HepG2 (cell line): ENCODE results near the gene TRMT1. TPM values are rescaled to one million over a fixed set of nuclear protein-coding genes. Genes with fewer than 3 reads are reported as not detected.

Source experiments
- CCAR2 ChIP-seq: fragments of 200-400 bp; formaldehyde crosslinking; optimal IDR thresholded peaks from 2 replicates; pipeline ENCODE3; 2018; ENCODE audit warnings: low read depth, mild to moderate bottlenecking, low read length, moderate library complexity
- CREB1 ChIP-seq, 2 experiments: fragments of 450-650 bp in 1 of 2; IDR thresholded peaks; 2 replicates each; pipeline ENCODE4 v1.6.1; 2016 to 2017; ENCODE audit warnings: control low read depth in 1 of 2, mild to moderate bottlenecking in 1 of 2, missing compliant biosample characterization in 1 of 2, missing genetic modification characterization in 1 of 2
- HMGXB4 ChIP-seq, 2 experiments: sonication (generic) in 1 of 2; formaldehyde crosslinking in 1 of 2; IDR thresholded peaks; 2 replicates each; pipeline versions ENCODE4 v1.4.0 to v1.6.1; 2018 to 2020; ENCODE audit warnings: missing genetic modification reagents in 2 of 2, borderline replicate concordance in 1 of 2, low read depth in 1 of 2, mild to moderate bottlenecking in 1 of 2, missing biosample characterization in 1 of 2
- HNF1A ChIP-seq, 2 experiments: sonication (generic) in 1 of 2; formaldehyde crosslinking in 1 of 2; IDR thresholded peaks; 2 replicates each; pipeline versions ENCODE4 v1.4.0 to v1.6.1; 2016 to 2020; ENCODE audit warnings: borderline replicate concordance in 1 of 2, low read depth in 1 of 2, mild to moderate bottlenecking in 1 of 2, missing genetic modification reagents in 1 of 2
- KLF13 ChIP-seq: sonication (generic); formaldehyde crosslinking; IDR thresholded peaks from 2 replicates; pipeline ENCODE4 v1.4.0; 2020; ENCODE audit warnings: mild to moderate bottlenecking, missing genetic modification reagents
- KMT2A ChIP-seq: sonication (generic); formaldehyde crosslinking; IDR thresholded peaks from 2 replicates; pipeline ENCODE4 v1.4.0; 2020; ENCODE audit warnings: missing genetic modification reagents
- SOX6 ChIP-seq, 2 experiments: fragments of 450-650 bp in 1 of 2; sonication (generic) in 1 of 2; formaldehyde crosslinking in 1 of 2; IDR thresholded peaks; 2 replicates each; pipeline versions ENCODE4 v1.4.0 to v1.6.1; 2017 to 2020; ENCODE audit warnings: antibody characterized with exemption in 1 of 2, mild to moderate bottlenecking in 1 of 2, missing genetic modification reagents in 1 of 2
- XRCC5 ChIP-seq: fragments of 200-400 bp; formaldehyde crosslinking; optimal IDR thresholded peaks from 2 replicates; pipeline ENCODE3; 2017; ENCODE audit warnings: mild to moderate bottlenecking, low read length
- ZNF224 ChIP-seq: sonication (generic); formaldehyde crosslinking; IDR thresholded peaks from 2 replicates; pipeline ENCODE4 v1.5.0; 2020; ENCODE audit warnings: mild to moderate bottlenecking, missing genetic modification reagents
- ZNF263 ChIP-seq: sonication (generic); formaldehyde crosslinking; IDR thresholded peaks from 2 replicates; pipeline ENCODE4 v1.4.0; 2020; ENCODE audit warnings: missing genetic modification reagents
- ZNF317 ChIP-seq: sonication (generic); formaldehyde crosslinking; IDR thresholded peaks from 2 replicates; pipeline ENCODE4 v1.5.0; 2020; ENCODE audit warnings: mild to moderate bottlenecking, missing genetic modification reagents
- ZNF577 ChIP-seq: sonication (generic); formaldehyde crosslinking; IDR thresholded peaks from 2 replicates; pipeline ENCODE4 v1.4.0; 2020; ENCODE audit warnings: mild to moderate bottlenecking, low read depth, missing genetic modification reagents, borderline replicate concordance
- ZNF605 ChIP-seq: sonication (generic); formaldehyde crosslinking; IDR thresholded peaks from 2 replicates; pipeline ENCODE4 v1.8.0; 2022; ENCODE audit warnings: mild to moderate bottlenecking, missing genetic modification reagents
- ZNF713 ChIP-seq: sonication (generic); formaldehyde crosslinking; IDR thresholded peaks from 2 replicates; pipeline ENCODE4 v1.4.0; 2020; ENCODE audit warnings: mild to moderate bottlenecking, missing genetic modification reagents
- polyA plus RNA-seq, 8 experiments: library from polyadenylated mRNA; depleted of rRNA in 3 of 8; stranded (reverse) in 7 of 8; unstranded in 1 of 8; fragments of >200 nt; fragmentation: Illumina TruSeq in 4 of 8; extraction: Trizol in 4 of 8; gene quantifications; 2 replicates each; pipeline versions ENCODE4 v1.2.1 to v1.2.3, GENCODE V29; 2011 to 2016; ENCODE audit warnings: low read depth in 4 of 8, missing spikeins in 1 of 8, mixed read lengths in 1 of 8; ENCODE audit not compliant: insufficient read depth in 1 of 8
- total RNA-seq, 5 experiments: library from RNA; depleted of rRNA; stranded (reverse); fragments of >200 nt; fragmentation: Illumina TruSeq; extraction: Trizol; gene quantifications; 2 replicates each; pipeline ENCODE4 v1.2.3, GENCODE V29; 2016; ENCODE audit warnings: low read depth in 1 of 5
- TF ChIP-seq, protein P1 (sequence below): sonication (generic); formaldehyde crosslinking; IDR thresholded peaks from 2 replicates; pipeline ENCODE4 v1.5.0; 2020; ENCODE audit warnings: missing genetic modification reagents, mild to moderate bottlenecking, borderline replicate concordance
- TF ChIP-seq, protein P2 (sequence below): sonication (generic); formaldehyde crosslinking; IDR thresholded peaks from 2 replicates; pipeline ENCODE4 v1.4.0; 2020; ENCODE audit warnings: missing genetic modification reagents

TRMT1 gene
- total and polyA plus RNA-seq, 2 of the 13 experiments (the other 11 are each of a cell fraction or from before 2014, with no cell fraction given): 35.5 to 44.1 TPM

GRCh38 chr19:13116282-13117175 is at the start of gene TRMT1 (continued):
- TF ChIP-seq HMGXB4 (CRISPR knock-in tag; IDR thresholded peaks at IDR 0.05; ENCODE audit: borderline replicate concordance in 1 of 2, low read depth in 1 of 2) (peak; percentile 55 to 60; a peak in 2 of 4 replicates), HNF1A (IDR thresholded peaks at IDR 0.05; ENCODE audit: low read depth) (no peak; the same call in 1 of the 2 replicates), HNF1A (CRISPR knock-in tag; IDR thresholded peaks at IDR 0.05; ENCODE audit: borderline replicate concordance) (peak; percentile 51; the same call in 1 of the 2 replicates), CCAR2 (peak; percentile 81), ZNF605 (peak; percentile 21; the same call in 1 of the 2 replicates), ZNF577 (CRISPR knock-in tag) (no peak), ZNF317 (0 out of 2 replicates have a peak, but pooled peaks have one; percentile 35), KMT2A (CRISPR knock-in tag) (peak; percentile 82), SOX6 (IDR thresholded peaks at IDR 0.05) (no peak), SOX6 (CRISPR knock-in tag; IDR thresholded peaks at IDR 0.05) (peak; percentile 42; the same call in 1 of the 2 replicates), ZNF263 (no peak), ZNF713 (CRISPR knock-in tag) (no peak), CREB1 (IDR thresholded peaks at IDR 0.05) (no peak), CREB1 (CRISPR knock-in tag; IDR thresholded peaks at IDR 0.05) (peak; percentile 74), KLF13 (CRISPR knock-in tag) (no peak), XRCC5 (peak; percentile 66), ZNF224 (CRISPR knock-in tag) (no peak)
- TF ChIP-seq, protein P1, sequence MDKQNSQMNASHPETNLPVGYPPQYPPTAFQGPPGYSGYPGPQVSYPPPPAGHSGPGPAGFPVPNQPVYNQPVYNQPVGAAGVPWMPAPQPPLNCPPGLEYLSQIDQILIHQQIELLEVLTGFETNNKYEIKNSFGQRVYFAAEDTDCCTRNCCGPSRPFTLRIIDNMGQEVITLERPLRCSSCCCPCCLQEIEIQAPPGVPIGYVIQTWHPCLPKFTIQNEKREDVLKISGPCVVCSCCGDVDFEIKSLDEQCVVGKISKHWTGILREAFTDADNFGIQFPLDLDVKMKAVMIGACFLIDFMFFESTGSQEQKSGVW (CRISPR knock-in tag): no peak
- TF ChIP-seq, protein P2, sequence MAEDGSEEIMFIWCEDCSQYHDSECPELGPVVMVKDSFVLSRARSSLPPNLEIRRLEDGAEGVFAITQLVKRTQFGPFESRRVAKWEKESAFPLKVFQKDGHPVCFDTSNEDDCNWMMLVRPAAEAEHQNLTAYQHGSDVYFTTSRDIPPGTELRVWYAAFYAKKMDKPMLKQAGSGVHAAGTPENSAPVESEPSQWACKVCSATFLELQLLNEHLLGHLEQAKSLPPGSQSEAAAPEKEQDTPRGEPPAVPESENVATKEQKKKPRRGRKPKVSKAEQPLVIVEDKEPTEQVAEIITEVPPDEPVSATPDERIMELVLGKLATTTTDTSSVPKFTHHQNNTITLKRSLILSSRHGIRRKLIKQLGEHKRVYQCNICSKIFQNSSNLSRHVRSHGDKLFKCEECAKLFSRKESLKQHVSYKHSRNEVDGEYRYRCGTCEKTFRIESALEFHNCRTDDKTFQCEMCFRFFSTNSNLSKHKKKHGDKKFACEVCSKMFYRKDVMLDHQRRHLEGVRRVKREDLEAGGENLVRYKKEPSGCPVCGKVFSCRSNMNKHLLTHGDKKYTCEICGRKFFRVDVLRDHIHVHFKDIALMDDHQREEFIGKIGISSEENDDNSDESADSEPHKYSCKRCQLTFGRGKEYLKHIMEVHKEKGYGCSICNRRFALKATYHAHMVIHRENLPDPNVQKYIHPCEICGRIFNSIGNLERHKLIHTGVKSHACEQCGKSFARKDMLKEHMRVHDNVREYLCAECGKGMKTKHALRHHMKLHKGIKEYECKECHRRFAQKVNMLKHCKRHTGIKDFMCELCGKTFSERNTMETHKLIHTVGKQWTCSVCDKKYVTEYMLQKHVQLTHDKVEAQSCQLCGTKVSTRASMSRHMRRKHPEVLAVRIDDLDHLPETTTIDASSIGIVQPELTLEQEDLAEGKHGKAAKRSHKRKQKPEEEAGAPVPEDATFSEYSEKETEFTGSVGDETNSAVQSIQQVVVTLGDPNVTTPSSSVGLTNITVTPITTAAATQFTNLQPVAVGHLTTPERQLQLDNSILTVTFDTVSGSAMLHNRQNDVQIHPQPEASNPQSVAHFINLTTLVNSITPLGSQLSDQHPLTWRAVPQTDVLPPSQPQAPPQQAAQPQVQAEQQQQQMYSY (CRISPR knock-in tag): no peak
